ENCODE data around the gene NINJ1.

GRCh38 chr9:93089481-93089991 lies 44.5 kb downstream of the NINJ1 start:
- TF ChIP-seq, protein P1, sequence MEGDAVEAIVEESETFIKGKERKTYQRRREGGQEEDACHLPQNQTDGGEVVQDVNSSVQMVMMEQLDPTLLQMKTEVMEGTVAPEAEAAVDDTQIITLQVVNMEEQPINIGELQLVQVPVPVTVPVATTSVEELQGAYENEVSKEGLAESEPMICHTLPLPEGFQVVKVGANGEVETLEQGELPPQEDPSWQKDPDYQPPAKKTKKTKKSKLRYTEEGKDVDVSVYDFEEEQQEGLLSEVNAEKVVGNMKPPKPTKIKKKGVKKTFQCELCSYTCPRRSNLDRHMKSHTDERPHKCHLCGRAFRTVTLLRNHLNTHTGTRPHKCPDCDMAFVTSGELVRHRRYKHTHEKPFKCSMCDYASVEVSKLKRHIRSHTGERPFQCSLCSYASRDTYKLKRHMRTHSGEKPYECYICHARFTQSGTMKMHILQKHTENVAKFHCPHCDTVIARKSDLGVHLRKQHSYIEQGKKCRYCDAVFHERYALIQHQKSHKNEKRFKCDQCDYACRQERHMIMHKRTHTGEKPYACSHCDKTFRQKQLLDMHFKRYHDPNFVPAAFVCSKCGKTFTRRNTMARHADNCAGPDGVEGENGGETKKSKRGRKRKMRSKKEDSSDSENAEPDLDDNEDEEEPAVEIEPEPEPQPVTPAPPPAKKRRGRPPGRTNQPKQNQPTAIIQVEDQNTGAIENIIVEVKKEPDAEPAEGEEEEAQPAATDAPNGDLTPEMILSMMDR (IDR thresholded peaks at IDR 0.05), result no peak
- TF ChIP-seq POLR2A (IDR thresholded peaks at IDR 0.05), result no peak
